ENCODE data around the gene FSTL4. TPM values are rescaled to one million over a fixed set of nuclear protein-coding genes. Genes with fewer than 3 reads are reported as not detected.

The FSTL4 gene
- total RNA-seq, 1 donor from 2014 or later, result not detected

DNA sequence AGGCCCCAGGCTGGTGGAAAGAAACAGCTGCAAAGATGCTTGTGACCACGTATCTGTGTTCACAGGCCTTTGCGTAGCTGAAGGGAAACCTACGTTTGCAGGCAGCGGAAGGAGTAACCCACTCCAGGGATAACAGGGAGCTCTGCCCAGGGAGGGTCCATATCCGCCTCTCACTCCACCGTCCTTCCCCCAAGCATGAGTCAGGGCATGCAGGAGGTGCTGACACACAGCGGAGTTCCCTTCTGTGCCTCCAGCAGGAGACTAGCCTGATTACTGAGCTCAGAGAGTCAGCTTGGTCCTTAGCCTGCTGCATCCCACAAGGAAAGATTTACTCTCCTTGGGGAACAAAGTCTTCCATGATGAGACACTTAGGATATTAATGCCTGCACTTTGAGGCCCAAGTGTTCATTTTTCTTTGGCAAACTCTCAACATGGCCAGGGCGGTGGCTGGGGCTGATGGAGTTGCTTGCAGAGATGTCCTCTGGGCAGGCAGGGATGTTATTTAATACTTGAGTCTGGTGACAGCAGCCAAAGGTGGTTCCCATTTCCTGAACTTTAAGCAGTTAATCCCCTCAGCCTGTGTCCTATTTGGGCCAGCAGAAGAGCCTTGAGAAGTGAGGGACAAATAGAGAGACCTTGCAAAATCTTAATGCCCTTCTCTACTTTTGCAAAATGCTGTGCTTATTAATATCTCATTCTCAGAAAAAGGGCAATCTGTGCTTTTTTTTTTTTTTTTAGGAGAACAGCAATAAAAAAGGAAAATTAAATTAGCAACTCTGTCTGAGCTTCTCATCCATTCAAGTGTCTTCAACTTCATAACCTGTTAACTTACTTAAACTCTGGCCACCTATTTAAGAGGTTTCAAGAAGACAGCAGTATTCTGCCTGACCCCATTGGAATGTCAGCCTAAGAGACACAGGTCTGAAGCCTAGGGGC is 338.4 kb downstream of the FSTL4 start:
- no peak for DNase-seq (ENCODE audit: low spot score)

- no peak for DNase-seq (ENCODE audit: low spot score)
Measured at GRCh38 chr5:133272345-133272744, 340.0 kb downstream of the FSTL4 start.

- DNase-seq (ENCODE audit: low spot score), result no peak
Measured at GRCh38 chr5:133271606-133272005, 340.7 kb downstream of the FSTL4 start.

- DNase-seq (ENCODE audit: low spot score), result no peak
Measured at GRCh38 chr5:133269691-133270090, 342.6 kb downstream of the FSTL4 start.

DNA sequence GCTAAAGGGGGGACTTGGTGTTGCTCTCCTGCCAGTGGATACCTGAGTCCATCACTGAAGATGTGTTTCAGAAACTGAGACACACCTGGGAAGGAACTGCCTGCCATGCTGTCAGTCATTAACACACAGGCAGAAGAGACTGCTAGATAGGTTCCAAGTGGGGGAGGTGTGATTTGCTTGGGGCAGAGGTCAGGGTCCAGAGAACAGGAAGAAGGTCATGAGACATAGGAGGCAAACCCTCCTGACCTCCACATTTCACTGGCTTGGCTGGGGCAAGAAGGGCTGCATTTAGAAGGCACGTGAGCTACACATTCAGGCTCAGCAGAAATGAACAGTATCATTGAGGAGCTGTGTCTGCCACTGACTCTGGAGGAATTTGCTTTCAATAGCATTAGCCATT is 344.7 kb downstream of the FSTL4 start:
- DNase-seq (ENCODE audit: low spot score), result no peak

- no peak for DNase-seq (ENCODE audit: low spot score)
Measured at GRCh38 chr5:133266966-133267365, 345.4 kb downstream of the FSTL4 start.

DNA sequence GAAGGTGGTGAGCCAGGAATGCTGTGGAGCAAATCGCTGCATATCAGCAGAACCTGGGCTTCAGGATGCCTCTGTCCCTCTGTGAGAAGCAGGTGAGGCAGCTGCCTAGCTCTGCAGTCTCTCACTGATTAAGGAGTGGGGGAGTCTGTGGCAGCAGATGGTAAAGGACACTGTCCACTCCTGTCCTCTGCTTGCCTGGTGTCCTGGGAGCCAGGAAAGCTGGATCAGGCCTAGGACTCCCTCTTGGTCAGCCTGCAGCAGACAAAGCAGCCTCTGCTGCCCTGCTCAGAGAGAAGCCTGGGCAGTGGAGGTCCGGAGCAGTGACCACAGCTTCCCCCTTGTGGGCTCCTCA is 345.8 kb downstream of the FSTL4 start:
- no peak for DNase-seq (ENCODE audit: low spot score)

DNA sequence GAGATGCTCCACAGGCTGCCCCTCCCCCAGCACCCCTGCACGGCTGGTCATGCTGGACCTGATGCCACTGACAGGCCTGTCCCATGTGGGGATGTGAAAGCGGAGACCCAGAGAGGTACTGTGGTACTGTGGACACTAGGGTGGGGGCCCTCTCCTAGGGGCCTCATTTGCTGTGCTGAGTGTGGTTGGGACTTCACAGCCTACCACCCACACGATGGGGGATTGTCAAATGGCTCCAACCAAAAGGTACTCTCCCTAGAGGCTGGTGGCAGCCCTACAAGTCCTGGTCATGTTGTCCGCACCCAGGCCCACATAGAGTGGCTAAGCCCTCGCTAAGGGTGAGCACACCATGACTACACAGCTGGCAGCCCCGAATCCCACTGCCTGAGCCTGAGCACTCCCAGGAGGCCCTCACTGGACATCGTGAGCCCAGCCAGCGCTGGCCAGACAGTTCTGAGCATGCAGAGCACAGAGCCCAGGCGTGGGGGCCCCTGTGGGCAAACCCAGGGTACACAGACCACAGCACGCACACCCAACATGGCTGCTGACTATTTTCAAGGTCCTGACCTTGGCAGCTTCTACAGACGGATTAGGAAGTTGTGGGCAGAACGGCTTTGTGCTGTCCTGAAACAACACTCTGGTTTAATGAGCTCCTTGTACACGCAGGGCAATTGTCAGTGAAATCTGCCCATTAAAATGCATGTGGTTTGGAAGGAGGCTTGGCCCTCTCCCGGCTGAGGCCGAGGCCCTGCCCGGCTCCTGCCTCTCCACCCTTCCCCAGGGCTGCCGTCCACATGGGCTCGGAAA is 346.4 kb downstream of the FSTL4 start:
- DNase-seq (ENCODE audit: low spot score), result no peak

- DNase-seq (ENCODE audit: low spot score), result no peak
Measured at GRCh38 chr5:133265257-133265656, 347.1 kb downstream of the FSTL4 start.

DNA sequence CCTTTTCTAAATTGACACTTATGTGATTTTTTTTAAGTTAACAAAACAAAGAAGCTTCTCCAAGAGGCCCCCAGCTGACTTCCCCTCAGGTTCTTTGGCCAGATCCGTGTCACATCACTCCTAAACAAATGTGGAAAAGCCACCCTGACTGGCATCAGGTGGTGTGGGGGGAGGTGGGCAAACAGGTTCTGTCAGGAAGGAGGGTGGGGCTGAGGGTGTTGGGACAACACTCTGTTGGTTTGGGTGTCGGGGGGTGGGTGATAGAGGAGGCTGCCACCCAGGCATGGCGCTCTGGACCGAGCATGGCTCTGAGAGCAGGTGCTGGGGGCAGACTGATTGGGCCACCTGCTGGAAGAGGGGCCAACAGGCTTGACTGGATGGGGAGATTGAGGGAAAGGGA is 349.7 kb downstream of the FSTL4 start:
- no peak for DNase-seq (ENCODE audit: low spot score)

- no peak for DNase-seq (ENCODE audit: low spot score)
Measured at GRCh38 chr5:133261993-133262392, 350.3 kb downstream of the FSTL4 start.

DNA sequence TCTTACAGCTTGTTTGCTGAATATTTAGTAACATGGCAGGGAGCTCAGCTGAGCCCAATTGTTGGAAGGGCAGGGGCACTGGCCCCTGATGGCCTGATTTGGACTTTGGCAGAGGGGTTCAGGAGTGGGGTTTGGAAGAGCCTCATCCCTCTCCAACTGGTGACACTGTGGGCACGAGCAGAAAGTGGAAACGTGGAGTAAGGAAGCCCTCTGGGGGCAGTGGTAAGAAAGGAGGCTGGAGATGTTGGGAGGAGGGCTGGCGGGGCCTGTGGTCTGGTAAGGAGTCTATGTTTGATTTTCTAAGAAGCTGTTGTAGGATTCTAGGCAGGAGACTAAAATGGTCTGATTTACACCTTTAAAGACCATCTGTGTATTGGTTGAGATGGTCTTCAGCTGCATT is 351.6 kb downstream of the FSTL4 start:
- no peak for DNase-seq (ENCODE audit: low spot score)

DNA sequence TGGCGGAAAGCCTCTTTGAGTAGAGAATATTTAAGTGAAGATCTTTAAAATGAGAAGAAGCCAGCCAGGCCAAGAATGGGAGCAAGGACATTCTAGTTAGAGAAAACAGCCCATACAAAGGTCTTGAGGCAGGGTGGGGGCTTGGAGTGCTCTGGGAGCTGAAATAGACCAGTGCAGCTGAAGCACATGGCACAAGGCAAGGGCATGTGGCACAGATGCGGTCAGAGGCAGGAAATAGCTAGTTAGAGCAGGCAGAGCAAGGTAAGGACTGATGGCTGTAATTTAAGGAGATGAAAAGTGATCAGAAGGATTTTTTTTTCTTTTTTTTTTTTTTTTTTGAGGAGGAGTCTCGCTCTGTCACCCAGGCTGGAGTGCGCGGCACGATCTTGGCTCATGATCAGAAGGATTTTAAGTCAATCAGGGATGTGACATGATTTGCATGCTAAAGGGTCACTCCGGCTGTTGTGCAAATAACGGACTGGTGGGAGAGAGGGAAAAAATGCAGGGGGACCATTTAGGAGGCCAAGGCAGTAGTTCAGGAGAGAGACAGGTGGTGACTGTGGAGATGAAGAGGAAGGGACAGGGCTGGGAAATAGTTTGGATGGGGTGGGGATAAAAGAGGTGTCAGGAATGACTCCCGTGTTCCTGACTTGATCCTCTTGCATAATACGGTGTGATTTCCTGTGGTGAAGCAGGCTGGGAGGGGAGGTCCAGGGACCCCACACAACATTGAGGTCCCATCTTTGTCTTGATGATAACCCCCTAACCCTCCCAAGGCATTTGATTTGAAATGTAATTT is 352.9 kb downstream of the FSTL4 start:
- DNase-seq (ENCODE audit: low spot score), result no peak

DNA sequence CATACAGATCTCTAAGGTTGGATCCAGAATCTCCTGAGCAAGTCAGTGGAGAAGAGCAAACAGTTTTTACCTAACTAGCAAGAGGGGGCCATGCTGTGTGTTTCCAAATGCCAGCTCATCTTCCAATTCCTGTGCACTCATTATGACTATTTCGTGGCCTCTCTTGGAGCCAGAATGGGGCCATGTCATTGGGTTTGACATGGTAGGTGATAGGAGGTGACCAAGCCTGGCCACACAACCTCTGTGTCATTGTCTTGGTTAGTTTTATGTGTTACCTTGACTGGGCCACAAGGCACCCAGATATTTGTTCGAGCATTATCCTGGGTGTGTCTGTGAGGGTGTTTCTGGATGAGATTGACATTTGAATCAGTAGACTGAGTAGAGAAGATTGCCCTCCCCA is 354.4 kb downstream of the FSTL4 start:
- no peak for DNase-seq (ENCODE audit: low spot score)

DNA sequence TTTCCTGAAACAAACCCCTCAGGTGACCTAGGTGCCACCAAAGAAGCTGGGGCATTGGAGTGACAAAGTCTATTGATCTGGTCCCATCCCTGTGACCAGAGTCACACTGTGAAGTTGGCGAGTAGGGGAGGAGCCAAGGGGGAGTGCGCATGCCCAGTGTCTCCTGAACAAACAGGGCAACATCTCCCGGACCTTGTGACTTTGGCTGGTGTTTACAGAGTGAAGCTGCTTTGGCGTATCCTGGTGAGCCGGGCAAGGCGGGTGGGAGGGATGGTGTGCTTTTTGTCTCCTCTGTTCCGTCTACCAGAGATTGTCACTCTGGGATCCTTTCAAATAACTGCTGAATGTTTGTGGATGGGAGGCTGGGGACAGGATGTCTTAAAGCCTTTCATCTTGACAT is 356.1 kb downstream of the FSTL4 start:
- DNase-seq (ENCODE audit: low spot score), result no peak

DNA sequence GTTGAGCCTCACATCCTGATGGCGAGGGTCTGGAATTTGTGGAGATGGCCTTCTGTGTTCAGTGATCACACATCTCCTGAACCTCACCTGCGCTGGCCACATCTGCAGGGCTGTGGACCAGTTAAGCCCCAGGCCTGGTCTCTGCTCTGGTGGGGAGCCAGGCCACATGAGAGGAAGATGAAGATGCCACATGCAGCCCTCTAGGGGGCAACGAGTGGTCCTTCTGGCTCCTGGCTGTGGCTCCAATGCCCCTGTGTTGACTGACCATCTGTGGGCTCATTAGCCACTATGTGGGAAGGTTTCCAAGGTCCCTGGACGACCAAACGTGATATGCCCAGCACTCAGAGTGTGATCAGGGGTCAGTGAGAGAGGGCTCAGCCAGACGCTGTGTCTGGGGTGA is 357.5 kb downstream of the FSTL4 start:
- DNase-seq (ENCODE audit: low spot score), result no peak

DNA sequence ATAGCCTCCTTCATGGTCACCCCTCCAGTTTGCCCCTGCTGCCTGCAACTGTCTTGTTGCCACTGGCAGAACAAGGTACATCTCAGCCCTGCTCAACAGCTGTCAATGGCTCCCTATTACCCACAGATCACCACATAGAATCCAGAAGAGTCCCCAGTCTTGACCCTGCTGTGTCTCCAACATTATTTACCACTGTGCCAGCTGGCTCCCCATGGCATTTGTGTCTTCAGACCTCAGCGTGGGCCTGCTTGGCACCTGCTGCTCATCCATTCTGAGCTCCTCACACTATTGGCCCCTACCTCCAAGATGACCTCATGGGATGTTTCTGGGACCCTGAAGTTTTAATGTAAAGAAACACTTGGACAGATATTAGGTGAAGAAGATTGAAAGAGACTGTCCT is 358.7 kb downstream of the FSTL4 start:
- DNase-seq (ENCODE audit: low spot score), result no peak

DNA sequence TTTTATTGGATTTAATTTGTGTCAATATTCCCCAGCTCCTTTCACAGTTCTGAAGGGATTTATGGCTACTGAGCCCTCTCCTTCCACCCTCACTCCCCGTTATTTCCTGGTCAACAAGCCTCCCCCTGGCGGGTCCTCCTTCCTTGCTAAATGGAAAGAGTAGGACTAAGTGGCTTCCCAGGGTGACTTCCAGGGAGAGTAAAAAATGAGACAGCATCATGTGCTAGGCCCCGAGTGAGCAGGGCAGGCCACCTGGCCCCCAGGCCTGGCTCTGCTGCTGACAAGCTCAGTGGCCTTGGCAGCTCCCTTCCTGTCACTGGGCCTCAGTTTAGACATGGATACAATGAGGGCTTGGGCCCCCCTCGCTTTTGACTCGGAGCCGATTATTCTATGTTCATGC is 359.3 kb downstream of the FSTL4 start:
- DNase-seq (ENCODE audit: low spot score), result no peak

GRCh38 chr5:133252133-133252480 is 360.2 kb downstream of the FSTL4 start:
- DNase-seq (ENCODE audit: low spot score), result no peak

DNA sequence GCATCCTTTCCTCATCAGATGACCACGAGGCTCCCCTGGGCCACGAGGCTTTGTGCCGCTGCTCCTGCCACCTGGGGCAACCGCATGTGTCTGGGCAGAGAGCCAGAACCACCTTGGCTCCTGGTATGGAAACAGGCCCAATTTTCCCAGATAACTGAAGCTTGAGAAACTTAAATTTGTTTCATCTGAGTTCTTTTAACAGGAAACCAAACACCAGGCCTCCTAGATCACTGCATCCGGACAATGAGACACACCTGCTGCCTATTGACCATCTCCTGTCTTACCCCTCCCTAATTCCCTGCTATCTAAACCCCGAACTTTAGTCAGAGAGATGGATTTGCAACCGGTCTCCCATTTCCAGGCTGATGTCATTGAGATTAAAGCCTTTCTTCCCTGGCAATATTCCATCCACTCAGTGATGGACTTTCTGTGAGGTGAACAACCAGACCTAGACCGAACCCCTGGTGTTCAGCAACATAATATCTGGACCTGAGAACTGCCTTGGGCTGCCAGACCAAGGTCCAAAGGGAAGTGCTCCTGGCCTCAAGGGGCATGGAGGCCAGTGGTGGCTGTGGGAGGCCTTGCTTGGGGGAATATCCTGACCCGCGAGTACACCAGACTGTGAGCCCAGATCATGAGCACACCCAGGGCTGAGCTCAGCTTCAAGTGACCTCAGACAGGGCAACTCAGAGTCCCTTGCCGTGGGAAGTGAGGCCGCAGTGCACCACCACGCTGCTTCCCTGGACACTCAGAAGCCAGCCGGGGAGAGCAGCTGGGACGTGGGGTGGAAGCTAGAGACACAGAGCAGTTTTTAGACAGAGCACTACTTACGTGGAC is 360.8 kb downstream of the FSTL4 start:
- no peak for DNase-seq (ENCODE audit: low spot score)

GRCh38 chr5:133250527-133250926 is 361.8 kb downstream of the FSTL4 start:
- DNase-seq (ENCODE audit: low spot score), result no peak
